ENCODE data around the gene DYRK2. TPM values are rescaled to one million over a fixed set of nuclear protein-coding genes. Genes with fewer than 3 reads are reported as not detected.
"Not testable (repeated sequence)": the region's sequence is repeated elsewhere in the genome, so short reads cannot be mapped to it uniquely, and the experiment has no call there.

Gene DYRK2
- total RNA-seq, 2 experiments from 2014 or later = 22.8 to 24.2 TPM

DNA sequence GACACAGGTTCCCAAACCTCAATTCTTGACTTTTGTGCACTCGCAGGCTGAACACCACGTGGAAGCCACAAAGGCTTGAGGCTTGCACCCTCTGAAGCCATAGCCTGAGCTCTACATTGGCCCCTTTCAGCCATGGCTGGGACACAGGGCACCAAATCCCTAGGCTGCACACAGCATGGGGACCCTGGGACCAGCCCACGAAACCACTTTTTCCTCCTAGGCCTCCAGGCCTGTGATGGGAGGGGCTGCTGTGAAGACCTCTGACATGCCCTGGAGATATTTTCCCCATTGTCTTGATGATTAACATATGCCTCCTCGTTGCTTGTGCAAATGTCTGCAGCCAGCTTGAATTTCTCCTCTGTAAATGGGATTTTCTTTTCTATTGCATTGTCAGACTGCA lies 25.0 kb downstream of the DYRK2 start:
- Mint-ChIP-seq H3K4me1 (ENCODE audit: low read depth) (peaks cover 20% of the 10 kb centered on the region), H3K9me3 (peaks cover 32% of the 10 kb centered on the region), H3K36me3 (peaks cover 29% of the 10 kb centered on the region)
- H3K27ac Mint-ChIP-seq; DNase-seq; POLR2A ChIA-PET; H3K4me3 Mint-ChIP-seq; intact Hi-C loops (cut with micrococcal nuclease); CTCF ChIA-PET; H3K27me3 Mint-ChIP-seq: not testable (repeated sequence)

DNA sequence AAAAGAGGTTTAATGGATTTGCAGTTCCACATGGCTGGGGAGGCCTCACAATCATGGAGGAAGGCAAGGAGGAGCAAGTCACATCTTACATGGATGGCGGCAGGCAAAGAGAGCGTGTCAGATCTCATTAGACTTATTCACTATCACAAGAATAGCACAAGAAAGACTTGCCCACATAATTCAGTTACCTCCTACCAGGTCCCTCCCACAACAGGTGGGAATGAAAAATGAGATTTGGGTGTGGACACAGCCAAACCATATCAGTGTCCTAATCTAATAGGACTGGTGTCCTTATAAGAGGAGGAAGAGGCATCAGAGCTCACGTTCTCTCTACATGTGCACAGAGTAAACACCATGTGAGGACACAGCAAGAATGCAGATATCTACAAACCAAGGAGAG lies 25.9 kb downstream of the DYRK2 start:
- Mint-ChIP-seq H3K4me1 (ENCODE audit: low read depth) (peaks cover 20% of the 10 kb centered on the region), H3K27me3 (no peaks in the 10 kb centered on the region), H3K36me3 (peaks cover 29% of the 10 kb centered on the region), H3K27ac (no peak overlapping the region), H3K9me3 (peaks cover 32% of the 10 kb centered on the region), H3K4me3 (no peak overlapping the region)
- intact Hi-C loops (cut with micrococcal nuclease) = no loop called here
- ChIA-PET POLR2A (no interaction called here), CTCF (no interaction called here)
- DNase-seq = no peak

DNA sequence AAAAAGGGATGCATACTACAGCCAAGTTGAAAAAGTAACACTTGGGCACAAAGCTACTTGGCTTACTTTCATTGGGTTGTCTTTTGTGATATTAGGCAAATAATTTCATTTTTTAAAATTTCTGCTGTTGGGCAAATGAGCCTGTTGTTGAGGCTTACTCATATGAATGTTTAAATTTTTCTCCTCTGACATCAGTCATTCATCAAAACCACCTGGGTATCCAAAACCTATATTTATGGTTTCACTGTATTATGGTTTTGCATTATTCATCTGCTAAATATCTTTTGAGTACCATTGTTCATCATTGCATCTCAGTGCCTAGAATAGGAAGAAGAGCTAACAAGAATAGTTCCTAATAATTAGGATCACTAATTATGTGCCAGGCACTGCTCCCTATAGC lies 28.1 kb downstream of the DYRK2 start:
- H3K36me3 Mint-ChIP-seq = peaks cover 32% of the 10 kb centered on the region
- H3K27me3 Mint-ChIP-seq = no peaks in the 10 kb centered on the region
- intact Hi-C loops (cut with micrococcal nuclease) = no loop called here
- DNase-seq = no peak
- H3K9me3 Mint-ChIP-seq = peaks cover 32% of the 10 kb centered on the region
- peaks cover 13% of the 10 kb centered on the region for H3K4me1 Mint-ChIP-seq (ENCODE audit: low read depth)
- CTCF ChIA-PET = no interaction called here
- no peak overlapping the region for H3K27ac Mint-ChIP-seq
- no peak overlapping the region for H3K4me3 Mint-ChIP-seq
- POLR2A ChIA-PET = no interaction called here

DNA sequence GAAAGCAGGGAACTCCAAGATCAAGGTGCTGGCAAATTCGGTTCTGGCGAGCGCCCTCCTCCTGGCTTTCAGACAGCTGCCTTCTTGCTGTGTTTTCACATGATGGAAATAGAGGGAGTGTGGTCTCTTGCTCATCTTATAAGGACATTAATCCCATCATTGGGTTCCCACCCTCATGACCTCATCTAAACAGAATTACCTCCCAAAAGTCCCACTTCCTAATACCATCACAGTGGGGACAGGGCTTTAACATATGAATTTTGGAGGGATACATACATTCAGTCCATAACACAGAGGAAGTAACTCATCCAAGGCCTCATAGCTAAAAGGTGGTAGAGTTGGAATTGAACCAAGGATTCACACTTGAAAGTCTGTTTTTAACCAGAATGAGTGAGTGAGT lies 28.6 kb downstream of the DYRK2 start:
- DNase-seq = no peak
- H3K36me3 Mint-ChIP-seq = peaks cover 29% of the 10 kb centered on the region
- peaks cover 26% of the 10 kb centered on the region for H3K9me3 Mint-ChIP-seq
- H3K4me3 Mint-ChIP-seq = no peak overlapping the region
- POLR2A ChIA-PET = no interaction called here
- intact Hi-C loops (cut with micrococcal nuclease) = no loop called here
- CTCF ChIA-PET = no interaction called here
- H3K4me1 Mint-ChIP-seq (ENCODE audit: low read depth) = peaks cover 13% of the 10 kb centered on the region
- H3K27ac Mint-ChIP-seq = no peak overlapping the region
- H3K27me3 Mint-ChIP-seq = no peaks in the 10 kb centered on the region

DNA sequence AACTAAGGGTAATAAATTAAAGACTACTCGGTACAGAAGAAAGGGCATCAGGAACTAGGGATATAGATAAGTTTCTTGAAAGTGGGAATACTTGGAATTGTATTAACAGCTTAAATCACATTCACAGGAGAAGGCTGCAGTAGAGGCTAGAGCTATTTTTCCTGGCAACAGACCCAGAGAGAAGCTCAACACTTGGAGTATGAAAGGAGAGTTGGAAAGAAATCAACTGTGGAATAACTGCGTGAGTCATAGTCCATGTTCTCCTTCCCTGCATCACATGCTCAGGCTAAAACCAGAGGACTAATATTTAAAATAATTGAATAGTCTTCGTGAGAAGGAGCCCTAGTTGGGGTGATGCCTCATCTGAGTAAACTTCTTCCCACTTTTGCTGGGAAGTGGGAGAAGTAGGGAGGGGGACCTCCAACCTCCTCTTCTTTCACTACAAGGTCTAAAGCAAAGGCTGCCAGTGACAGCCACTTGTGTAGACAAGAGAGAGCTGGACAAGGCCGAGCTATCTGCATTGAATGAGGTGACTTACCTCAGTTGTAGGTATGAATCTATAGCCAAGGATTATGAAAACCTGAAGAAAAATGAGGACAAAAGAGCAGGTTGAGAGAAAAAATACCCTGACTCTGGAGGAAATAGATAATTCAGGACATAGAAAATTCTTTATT lies 32.7 kb downstream of the DYRK2 start:
- DNase-seq = no peak
- Mint-ChIP-seq H3K27ac (no peak overlapping the region), H3K4me3 (no peak overlapping the region), H3K27me3 (no peaks in the 10 kb centered on the region), H3K9me3 (no peaks in the 10 kb centered on the region), H3K4me1 (ENCODE audit: low read depth) (peaks cover 13% of the 10 kb centered on the region), H3K36me3 (peaks cover 6% of the 10 kb centered on the region)
- intact Hi-C loops (cut with micrococcal nuclease) = no loop called here
- ChIA-PET CTCF (no interaction called here), POLR2A (no interaction called here)

DNA sequence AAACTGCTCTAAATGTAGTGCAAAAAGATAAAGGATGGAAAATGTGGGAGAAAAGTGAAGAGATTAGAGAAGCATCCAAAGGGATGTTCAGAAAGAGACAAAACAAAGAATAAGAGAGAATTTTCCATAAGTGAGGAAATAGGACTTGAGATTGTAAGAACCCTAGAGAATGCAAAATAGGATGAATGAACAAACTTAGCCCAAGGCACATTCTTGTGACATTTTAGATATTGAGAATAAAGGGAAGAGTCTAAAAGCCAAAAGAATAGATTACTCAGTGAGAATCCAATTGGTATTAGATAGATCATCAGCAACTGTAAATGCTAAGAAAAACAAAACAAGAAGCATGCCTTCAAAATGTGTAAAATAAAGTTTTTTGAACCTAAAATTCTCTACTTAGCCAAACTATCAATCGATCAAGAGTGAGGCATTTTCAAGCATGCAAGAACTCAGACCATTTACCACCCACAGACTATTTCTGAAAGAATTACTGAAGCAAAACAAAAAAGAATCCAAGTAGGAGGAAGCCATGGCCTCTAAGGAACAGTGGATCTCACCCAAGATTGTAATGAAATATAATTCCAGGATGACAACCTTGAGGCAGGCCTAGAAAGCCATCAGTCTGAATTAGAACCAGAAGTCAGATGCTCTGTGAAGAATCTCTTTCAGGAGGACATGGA lies 33.5 kb downstream of the DYRK2 start:
- H3K4me3 Mint-ChIP-seq = no peak overlapping the region
- POLR2A ChIA-PET = no interaction called here
- no peak overlapping the region for H3K27ac Mint-ChIP-seq
- no peaks in the 10 kb centered on the region for H3K9me3 Mint-ChIP-seq
- CTCF ChIA-PET = no interaction called here
- intact Hi-C loops (cut with micrococcal nuclease) = no loop called here
- peaks cover 13% of the 10 kb centered on the region for H3K4me1 Mint-ChIP-seq (ENCODE audit: low read depth)
- H3K27me3 Mint-ChIP-seq = no peaks in the 10 kb centered on the region
- H3K36me3 Mint-ChIP-seq = peaks cover 6% of the 10 kb centered on the region
- no peak for DNase-seq

DNA sequence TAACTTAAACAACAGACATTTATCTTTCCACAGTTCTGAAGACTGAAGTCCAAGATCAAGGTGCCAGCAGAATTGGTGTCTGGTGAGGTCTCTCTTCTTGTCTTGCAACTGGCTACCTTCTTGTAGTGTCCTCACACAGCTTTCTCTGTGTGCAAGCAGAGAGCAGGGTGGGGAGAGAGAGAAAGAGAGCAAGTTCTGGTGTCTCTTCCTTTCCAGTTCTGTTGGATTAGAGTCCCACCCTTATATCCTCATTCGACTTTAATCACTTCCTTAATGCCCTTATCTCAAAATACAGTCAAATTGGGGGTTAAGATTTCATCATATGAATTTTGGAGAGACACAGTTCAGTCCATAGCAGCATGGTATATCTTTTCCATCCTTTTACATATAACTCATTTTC lies 40.8 kb downstream of the DYRK2 start:
- no peak for DNase-seq
- intact Hi-C loops (cut with micrococcal nuclease) = no loop called here
- CTCF ChIA-PET = no interaction called here
- Mint-ChIP-seq H3K27ac (no peak overlapping the region), H3K36me3 (peaks cover 5% of the 10 kb centered on the region), H3K4me3 (no peak overlapping the region), H3K27me3 (peaks cover 2% of the 10 kb centered on the region), H3K4me1 (ENCODE audit: low read depth) (no peaks in the 10 kb centered on the region), H3K9me3 (peaks cover 5% of the 10 kb centered on the region)
- POLR2A ChIA-PET = no interaction called here

DNA sequence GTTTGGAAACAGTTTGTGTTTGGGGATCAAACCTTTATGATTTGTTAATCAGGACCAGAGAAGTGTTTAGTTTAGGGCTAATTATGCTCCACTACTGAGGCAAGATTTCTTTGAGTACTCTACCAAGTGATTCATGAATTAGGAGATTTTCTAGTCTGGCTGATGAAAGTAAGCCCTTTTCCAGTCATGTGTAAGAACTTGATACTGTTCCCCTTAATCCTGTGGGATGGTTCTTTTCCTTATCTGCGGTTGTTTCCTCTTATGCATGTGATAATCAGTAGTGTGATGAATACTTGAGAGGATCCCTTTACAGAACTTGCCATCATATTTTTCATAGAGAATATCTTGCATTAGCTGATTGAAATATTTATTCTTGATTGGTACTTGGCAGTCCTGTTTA lies 42.1 kb downstream of the DYRK2 start:
- Mint-ChIP-seq H3K4me3 (no peak overlapping the region), H3K9me3 (peaks cover 5% of the 10 kb centered on the region)

DNA sequence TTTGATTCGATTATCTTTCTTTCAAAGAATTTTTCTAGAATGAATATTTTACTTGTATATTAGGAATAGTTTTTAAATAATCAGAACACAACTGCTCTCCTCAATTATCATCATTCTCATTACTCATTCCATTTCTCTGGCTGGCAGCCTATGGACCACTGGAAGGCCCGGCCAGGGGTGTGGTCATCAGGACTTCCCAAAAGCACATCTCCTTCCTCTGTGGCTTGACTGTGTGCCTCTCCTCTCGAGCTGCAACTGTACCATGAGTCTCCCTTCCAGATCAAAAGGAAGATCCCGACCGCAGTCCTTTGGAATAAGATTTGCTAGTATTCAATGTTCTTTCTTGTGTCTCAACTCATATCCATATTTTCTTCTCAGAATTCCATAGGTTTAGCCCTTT lies 42.7 kb downstream of the DYRK2 start:
- POLR2A ChIA-PET = no interaction called here
- DNase-seq = no peak
- Mint-ChIP-seq H3K27me3 (peaks cover 2% of the 10 kb centered on the region), H3K9me3 (peaks cover 5% of the 10 kb centered on the region), H3K4me3 (no peak overlapping the region), H3K4me1 (ENCODE audit: low read depth) (peaks cover 10% of the 10 kb centered on the region), H3K27ac (no peak overlapping the region), H3K36me3 (peaks cover 5% of the 10 kb centered on the region)
- CTCF ChIA-PET = no interaction called here
- intact Hi-C loops (cut with micrococcal nuclease) = loop anchor here (10.0 kb wide), 2 partner anchors 336 to 604 kb away; no protein-coding TSS in a partner anchor

More for the DNA sequence above, 42.1 kb downstream of the DYRK2 start:
- peaks cover 2% of the 10 kb centered on the region for H3K27me3 Mint-ChIP-seq
- CTCF ChIA-PET = no interaction called here
- no peak overlapping the region for H3K27ac Mint-ChIP-seq
- POLR2A ChIA-PET = no interaction called here
- DNase-seq = no peak
- intact Hi-C loops (cut with micrococcal nuclease) = loop anchor here (10.0 kb wide), 2 partner anchors 336 to 604 kb away; no protein-coding TSS in a partner anchor
- peaks cover 10% of the 10 kb centered on the region for H3K4me1 Mint-ChIP-seq (ENCODE audit: low read depth)
- peaks cover 5% of the 10 kb centered on the region for H3K36me3 Mint-ChIP-seq

DNA sequence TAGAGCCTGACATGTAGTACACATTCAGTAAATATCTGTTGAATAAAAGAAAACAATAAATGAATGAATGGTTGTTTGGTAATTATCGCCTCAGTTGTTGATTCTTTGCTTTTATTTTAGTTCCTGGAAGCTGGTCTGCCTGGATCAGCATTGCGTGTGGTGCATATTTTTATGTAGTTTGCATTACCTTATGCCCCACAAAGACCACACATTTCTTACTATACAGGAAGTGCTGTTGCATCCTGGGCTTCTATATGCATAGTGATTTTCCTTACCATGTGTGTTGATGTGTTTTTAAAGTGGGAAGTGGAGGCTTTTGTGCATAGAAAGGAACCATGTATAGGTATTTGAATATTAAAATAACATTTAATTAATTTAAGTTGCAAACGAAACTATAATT lies 43.6 kb downstream of the DYRK2 start:
- intact Hi-C loops (cut with micrococcal nuclease) = loop anchor here (10.0 kb wide), 2 partner anchors 337 to 603 kb away; no protein-coding TSS in a partner anchor
- CTCF ChIA-PET = no interaction called here
- Mint-ChIP-seq H3K4me1 (ENCODE audit: low read depth) (peaks cover 14% of the 10 kb centered on the region), H3K36me3 (peaks cover 5% of the 10 kb centered on the region), H3K27me3 (peaks cover 4% of the 10 kb centered on the region), H3K9me3 (peaks cover 5% of the 10 kb centered on the region), H3K4me3 (no peak overlapping the region), H3K27ac (no peak overlapping the region)
- POLR2A ChIA-PET = no interaction called here
- no peak for DNase-seq

DNA sequence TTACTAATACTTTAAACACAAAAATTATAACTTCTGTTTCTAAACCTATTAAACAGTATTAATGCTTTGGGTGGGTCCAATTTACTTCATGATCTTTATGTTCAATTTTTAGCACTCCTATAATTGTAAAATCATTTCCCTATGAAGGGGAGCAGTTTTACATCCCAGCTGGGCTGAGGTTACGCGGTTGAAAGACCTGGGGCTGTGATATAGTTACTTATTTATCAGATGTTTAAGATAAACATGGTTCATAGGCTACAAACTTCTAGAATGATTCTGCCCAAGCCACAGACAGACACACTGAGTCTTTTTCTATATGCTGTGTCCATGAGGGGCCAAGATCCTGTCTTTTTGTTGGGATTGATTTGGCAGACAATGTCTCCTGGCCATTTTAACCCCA lies 44.4 kb downstream of the DYRK2 start:
- H3K4me1 Mint-ChIP-seq (ENCODE audit: low read depth) = peaks cover 20% of the 10 kb centered on the region
- peaks cover 4% of the 10 kb centered on the region for H3K27me3 Mint-ChIP-seq
- H3K4me3 Mint-ChIP-seq = no peak overlapping the region
- CTCF ChIA-PET = no interaction called here
- H3K9me3 Mint-ChIP-seq = no peaks in the 10 kb centered on the region
- intact Hi-C loops (cut with micrococcal nuclease) = loop anchor here (1.0 to 10.0 kb wide), 3 partner anchors 30 to 602 kb away; no protein-coding TSS in a partner anchor
- no peak for DNase-seq
- H3K36me3 Mint-ChIP-seq = peaks cover 2% of the 10 kb centered on the region
- POLR2A ChIA-PET = no interaction called here
- H3K27ac Mint-ChIP-seq = no peak overlapping the region

DNA sequence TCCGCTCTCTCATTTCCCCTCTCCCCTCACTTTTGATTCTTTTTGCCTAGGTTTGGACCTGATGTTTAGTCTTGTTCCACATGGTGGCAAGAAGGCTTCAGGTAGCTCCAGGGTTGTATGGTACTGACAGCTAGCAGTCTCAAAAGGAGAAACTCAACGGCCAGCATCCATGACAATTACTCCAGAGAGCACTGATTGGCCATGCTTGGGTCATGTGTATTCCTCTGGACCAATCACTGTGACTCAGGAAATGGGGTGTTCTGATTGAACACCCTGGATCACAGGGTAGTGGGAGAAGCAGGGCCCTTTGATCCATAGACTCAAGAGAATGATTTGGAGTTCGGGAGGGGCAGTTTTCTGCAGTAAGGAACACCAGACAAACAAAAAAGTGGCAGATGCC lies 45.3 kb downstream of the DYRK2 start:
- no peak for DNase-seq
- CTCF ChIA-PET = no interaction called here
- peaks cover 4% of the 10 kb centered on the region for H3K27me3 Mint-ChIP-seq
- no peak overlapping the region for H3K27ac Mint-ChIP-seq
- POLR2A ChIA-PET = no interaction called here
- peaks cover 2% of the 10 kb centered on the region for H3K36me3 Mint-ChIP-seq
- H3K4me3 Mint-ChIP-seq = no peak overlapping the region
- H3K4me1 Mint-ChIP-seq (ENCODE audit: low read depth) = peaks cover 29% of the 10 kb centered on the region
- intact Hi-C loops (cut with micrococcal nuclease) = loop anchor here (1.0 to 10.0 kb wide), 3 partner anchors 31 to 601 kb away; no protein-coding TSS in a partner anchor
- no peaks in the 10 kb centered on the region for H3K9me3 Mint-ChIP-seq

Data from activated CD4-positive, alpha-beta memory T cell treated with anti-CD3 and anti-CD28 coated beads for 36 hours (primary cell).